H1 (cell line): ENCODE data around the gene SH3PXD2A.

ENCODE experiments used
- ASH2L ChIP-seq: fragments of 200-600, 300-600 bp; sonication (generic); IDR thresholded peaks from one replicate; pipeline ENCODE4 v1.7.1; 2017; ENCODE audit warnings: low read length
- CBX5 ChIP-seq: fragments of 300-800, 300-1000 bp; sonication (generic); IDR thresholded peaks from 2 replicates; pipeline ENCODE4 v1.7.1; 2016; ENCODE audit warnings: antibody characterized with exemption, low read length, low read depth
- CHD1 ChIP-seq: IDR thresholded peaks from 2 replicates; pipeline ENCODE4 v1.6.1; 2012; ENCODE audit warnings: low read depth, low read length, improper control_type of control experiment
- EP300 ChIP-seq, 2 experiments: IDR thresholded peaks; 1 replicate in 1 of 2; 2 replicates in 1 of 2; pipeline ENCODE4 v1.6.1; 2011 to 2012; ENCODE audit warnings: low read depth in 2 of 2, low read length in 2 of 2, mild to moderate bottlenecking in 2 of 2, borderline replicate concordance in 1 of 2, inconsistent platforms in 1 of 2, moderate library complexity in 1 of 2
- YY1 ChIP-seq: IDR thresholded peaks from 2 replicates; pipeline ENCODE4 v1.6.1; 2011; ENCODE audit warnings: low read depth, mild to moderate bottlenecking, low read length
- ZNF274 ChIP-seq: IDR thresholded peaks from 2 replicates; pipeline ENCODE4 v1.7.0; 2012; ENCODE audit warnings: low read length, borderline replicate concordance; ENCODE audit errors: extremely low read depth
- TF ChIP-seq, protein P1 (sequence below), 3 experiments: IDR thresholded peaks; 1 replicate in 2 of 3; 2 replicates in 1 of 3; pipeline versions ENCODE4 v1.5.1 to v1.6.1; 2011; ENCODE audit warnings: low read length in 3 of 3, mild to moderate bottlenecking in 3 of 3, inconsistent platforms in 2 of 3, low read depth in 1 of 3, moderate library complexity in 1 of 3; ENCODE audit not compliant: insufficient read depth in 1 of 3; ENCODE audit errors: control extremely low read depth in 1 of 3

DNA sequence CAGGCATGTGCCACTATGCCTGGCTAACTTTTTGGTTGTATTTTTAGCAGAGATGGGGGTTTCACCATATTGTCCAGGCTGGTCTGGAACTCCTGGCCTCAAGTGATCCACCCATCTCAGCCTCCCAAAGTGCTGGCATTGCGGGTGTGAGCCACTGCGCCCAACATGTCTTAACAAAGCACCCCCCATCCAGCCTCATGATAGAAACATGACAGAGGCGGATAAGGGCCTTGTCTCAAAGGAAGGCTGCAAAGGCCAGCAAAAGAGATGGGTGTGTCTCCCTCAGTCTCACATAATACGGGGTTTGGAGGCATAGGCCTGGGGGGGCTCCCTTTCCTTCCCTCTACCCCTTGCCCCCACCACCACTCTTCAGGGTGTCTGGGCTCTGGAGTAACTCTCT is 93.2 kb downstream of the SH3PXD2A start:
- TF ChIP-seq CBX5 (no peak), ZNF274 (no peak), CHD1 (no peak), YY1 (no peak), ASH2L (no peak), EP300 (IDR thresholded peaks at IDR 0.05; ENCODE audit: borderline replicate concordance in 1 of 2, low read depth in 2 of 2, low read length in 2 of 2) (no peak)
- TF ChIP-seq, protein P1, sequence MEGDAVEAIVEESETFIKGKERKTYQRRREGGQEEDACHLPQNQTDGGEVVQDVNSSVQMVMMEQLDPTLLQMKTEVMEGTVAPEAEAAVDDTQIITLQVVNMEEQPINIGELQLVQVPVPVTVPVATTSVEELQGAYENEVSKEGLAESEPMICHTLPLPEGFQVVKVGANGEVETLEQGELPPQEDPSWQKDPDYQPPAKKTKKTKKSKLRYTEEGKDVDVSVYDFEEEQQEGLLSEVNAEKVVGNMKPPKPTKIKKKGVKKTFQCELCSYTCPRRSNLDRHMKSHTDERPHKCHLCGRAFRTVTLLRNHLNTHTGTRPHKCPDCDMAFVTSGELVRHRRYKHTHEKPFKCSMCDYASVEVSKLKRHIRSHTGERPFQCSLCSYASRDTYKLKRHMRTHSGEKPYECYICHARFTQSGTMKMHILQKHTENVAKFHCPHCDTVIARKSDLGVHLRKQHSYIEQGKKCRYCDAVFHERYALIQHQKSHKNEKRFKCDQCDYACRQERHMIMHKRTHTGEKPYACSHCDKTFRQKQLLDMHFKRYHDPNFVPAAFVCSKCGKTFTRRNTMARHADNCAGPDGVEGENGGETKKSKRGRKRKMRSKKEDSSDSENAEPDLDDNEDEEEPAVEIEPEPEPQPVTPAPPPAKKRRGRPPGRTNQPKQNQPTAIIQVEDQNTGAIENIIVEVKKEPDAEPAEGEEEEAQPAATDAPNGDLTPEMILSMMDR (IDR thresholded peaks at IDR 0.05; ENCODE audit: control extremely low read depth in 1 of 3, insufficient read depth in 1 of 3, low read depth in 1 of 3, low read length in 3 of 3) = no peak
